ENCODE results near the gene MMP17. TPM values are rescaled to one million over a fixed set of nuclear protein-coding genes. Genes with fewer than 3 reads are reported as not detected.
A peak's percentile ranks its signal among the peaks of the same experiment; 100 is the strongest.

MMP17 gene
- total and polyA plus RNA-seq, 2 of the 4 experiments (the other 2 are of a cell fraction) = 1.4 to 11.8 TPM

GRCh38 chr12:131850856-131851559, 22.8 kb downstream of the MMP17 start:
- Histone ChIP-seq H3K9me3 (ENCODE audit: control insufficient read depth, insufficient read depth, low read length) (no peaks in the 10 kb centered on the region), H3K18ac (ENCODE audit: low read depth, low read length) (no peak overlapping the region), H3K4ac (ENCODE audit: low read depth, low read length) (no peak overlapping the region), H4K20me1 (ENCODE audit: insufficient read depth, low read length) (no peaks in the 10 kb centered on the region; the same call in 1 of the 2 replicates), H4K8ac (ENCODE audit: low read depth in 2 of 2, low read length in 2 of 2) (no peak overlapping the region), H2AK5ac (ENCODE audit: low read depth, low read length) (no peak overlapping the region), H2AK9ac (replicated peaks; ENCODE audit: low read depth, low read length, poor library complexity) (peak overlapping the region; percentile 55), H3K9ac (ENCODE audit: low read depth, low read length) (no peak overlapping the region), H3K4me1 (ENCODE audit: control insufficient read depth, insufficient read depth, low read length) (peaks cover 6% of the 10 kb centered on the region), H3K36me3 (ENCODE audit: control insufficient read depth, insufficient read depth, low read length) (no peaks in the 10 kb centered on the region), H3K14ac (replicated peaks; ENCODE audit: low read depth, low read length) (no peak overlapping the region), H3K9me1 (ENCODE audit: insufficient read depth, low read length) (no peaks in the 10 kb centered on the region), H2BK20ac (ENCODE audit: low read depth, low read length) (no peak overlapping the region), H3K4me2 (ENCODE audit: low read depth, low read length) (no peak overlapping the region), H3K27me3 (ENCODE audit: control insufficient read depth, insufficient read depth, low read length) (peaks cover 8% of the 10 kb centered on the region; the same call in 1 of the 2 replicates), H2BK5ac (ENCODE audit: low read depth, low read length, poor library complexity, severe bottlenecking) (no peak overlapping the region), H4K91ac (ENCODE audit: insufficient read depth, low read depth, low read length) (no peak overlapping the region), H2BK15ac (ENCODE audit: low read depth, low read length) (no peak overlapping the region), H3K4me3 (ENCODE audit: insufficient read depth, low read depth, low read length) (no peak overlapping the region), H2BK120ac (ENCODE audit: low read depth, low read length) (no peak overlapping the region), H3K23ac (ENCODE audit: low read depth, low read length) (no peak overlapping the region), H4K5ac (ENCODE audit: low read depth, low read length) (no peak overlapping the region), H2AFZ (replicated peaks; ENCODE audit: low read length, poor library complexity) (peak overlapping the region; percentile 56), H3K27ac (ENCODE audit: insufficient read depth, low read length) (no peak overlapping the region), H3K79me1 (ENCODE audit: low read depth in 1 of 2, low read length in 2 of 2) (no peaks in the 10 kb centered on the region), H3K56ac (ENCODE audit: extremely low read depth, insufficient read depth, low read length) (no peak overlapping the region)
- 79% methylated on average over 19 of the region's 41 CpGs; no CpG with 5 or more reads in 1 of the 2 experiments for WGBS, 2 experiments (ENCODE audit: extremely low coverage in 2 of 2, insufficient read length in 1 of 2)
- intact Hi-C loops (cut with micrococcal nuclease) = loop anchor here (2.0 kb wide), 1 partner anchor 150 kb away; no protein-coding TSS in a partner anchor
- ChIA-PET CTCF (no interaction called here), POLR2A (ENCODE audit: unreplicated experiment) (no interaction called here)
- peak; percentile 53 for TF ChIP-seq SMC3 (IDR thresholded peaks at IDR 0.05; ENCODE audit: low read depth, low read length)
- TF ChIP-seq CHD1 (IDR thresholded peaks at IDR 0.05; ENCODE audit: low read depth, low read length) = no peak
- peak; percentile 56 for TF ChIP-seq CTCF (conservative IDR thresholded peaks at IDR 0.05; ENCODE audit: low read depth, low read length)
- no peak for TF ChIP-seq POLR2A (IDR thresholded peaks at IDR 0.05; ENCODE audit: low read depth, low read length)
- TF ChIP-seq NFE2L2 (IDR thresholded peaks at IDR 0.05; ENCODE audit: low read depth, low read length) = no peak
- peak; percentile 78 for TF ChIP-seq RAD21 (IDR thresholded peaks at IDR 0.05; ENCODE audit: low read length)
- no peak for TF ChIP-seq BHLHE40 (IDR thresholded peaks at IDR 0.05; ENCODE audit: low read depth, low read length)
- no peak for TF ChIP-seq RCOR1 (IDR thresholded peaks at IDR 0.05; ENCODE audit: insufficient replicate concordance, low read length)
- TF ChIP-seq MXI1 (IDR thresholded peaks at IDR 0.05; ENCODE audit: borderline replicate concordance, low read depth, low read length) = no peak
- TF ChIP-seq MAZ (IDR thresholded peaks at IDR 0.05; ENCODE audit: borderline replicate concordance, low read depth, low read length) = no peak
- no peak for TF ChIP-seq FOS (IDR thresholded peaks at IDR 0.05; ENCODE audit: low read depth, low read length)
- TF ChIP-seq ELK1 (IDR thresholded peaks at IDR 0.05; ENCODE audit: borderline replicate concordance, low read depth, low read length) = no peak
- no peak for TF ChIP-seq MAFK (IDR thresholded peaks at IDR 0.05; ENCODE audit: low read depth, low read length)
- no peak for TF ChIP-seq USF2 (IDR thresholded peaks at IDR 0.05; ENCODE audit: low read depth, low read length)
- TF ChIP-seq RFX5 (IDR thresholded peaks at IDR 0.05; ENCODE audit: low read depth, low read length) = no peak
- TF ChIP-seq CEBPB (IDR thresholded peaks at IDR 0.05; ENCODE audit: low read depth, low read length) = no peak
- DNase-seq = no peak
- dilution Hi-C loops (cut with HindIII; ENCODE audit: low sequenced_read_pairs, unreplicated experiment) = no loop called here
- ATAC-seq (ENCODE audit: low read depth) = peak; percentile 79
- BruUV-seq (replicated peaks) = no TSS peak
- in situ Hi-C loops (cut with MboI; ENCODE audit: low sequenced_read_pairs) = no loop called here
